Activated effector memory CD4-positive, alpha-beta T cell treated with anti-CD3 and anti-CD28 coated beads, Interleukin-2, amount 50 U/mL, for 16 hours (primary cell): Measurements from ENCODE around the gene DNAH1.

Experiments
- DNase-seq: peaks from one replicate; pipeline ENCODE4 v3.0.0-alpha.2; 2020

Gene DNAH1

DNA sequence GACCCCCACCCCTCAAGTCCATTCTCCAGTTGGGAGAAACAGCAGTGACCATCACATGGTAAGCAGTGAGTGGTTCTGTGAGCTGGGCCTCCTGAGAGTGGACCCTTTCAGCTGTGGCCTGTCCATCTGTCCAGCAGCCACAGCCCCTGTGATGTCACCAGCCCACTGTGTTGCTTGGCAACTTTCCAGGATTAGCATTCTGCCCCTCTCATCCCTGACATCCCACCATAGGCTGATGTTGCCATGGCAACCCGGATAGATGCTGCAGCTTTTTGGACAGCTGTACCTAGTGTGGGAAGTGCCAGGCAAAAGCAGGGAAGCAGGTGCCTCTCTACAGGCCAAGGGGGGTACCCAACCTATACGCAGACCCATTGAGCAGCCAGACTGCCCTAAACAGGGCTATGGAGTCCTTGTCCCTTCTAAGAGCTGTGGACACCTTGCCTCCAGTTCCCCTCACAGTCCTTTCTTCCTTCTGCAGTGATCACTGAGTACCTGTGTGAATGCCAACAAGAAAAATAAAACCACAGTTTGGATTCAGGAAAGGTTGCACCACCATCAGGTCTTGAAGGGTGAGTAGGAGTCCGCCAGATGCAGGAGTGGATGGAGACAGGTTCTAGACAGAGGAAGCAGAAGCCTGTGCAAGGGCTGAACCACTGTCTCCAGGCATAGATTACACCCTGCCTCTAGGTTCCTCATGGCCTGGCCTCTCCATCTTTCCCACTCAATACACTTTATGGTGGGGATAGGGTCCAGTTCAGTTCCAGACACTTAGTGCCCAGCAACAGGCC, at the start of gene DNAH1:
Gene DNAH1 (plus strand): TSS at position 343 of the 788 bp plus-strand sequence. CDS start 6,124 bp downstream, outside the sequence.
- DNase-seq: no peak

DNA sequence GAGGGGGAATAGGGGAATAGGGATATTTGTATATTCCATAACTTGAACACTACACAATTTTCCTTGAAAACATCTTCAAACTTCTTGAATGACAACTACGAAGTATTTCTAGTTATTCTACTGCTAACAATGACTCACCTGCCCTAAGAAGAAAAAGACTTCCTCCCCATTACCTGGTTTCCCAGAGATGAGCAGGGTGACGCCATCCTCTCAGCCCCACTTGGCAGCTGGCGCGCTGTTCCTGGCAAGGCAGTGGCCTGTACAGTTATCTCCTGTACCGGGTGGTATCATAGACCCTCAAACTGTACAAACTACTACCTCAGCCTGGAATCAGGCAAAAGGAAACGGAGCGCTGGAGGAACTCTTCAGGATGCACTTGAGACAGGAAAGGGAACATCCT, 48.1 kb upstream of the DNAH1 start:
- DNase-seq: peak; percentile 82

DNA sequence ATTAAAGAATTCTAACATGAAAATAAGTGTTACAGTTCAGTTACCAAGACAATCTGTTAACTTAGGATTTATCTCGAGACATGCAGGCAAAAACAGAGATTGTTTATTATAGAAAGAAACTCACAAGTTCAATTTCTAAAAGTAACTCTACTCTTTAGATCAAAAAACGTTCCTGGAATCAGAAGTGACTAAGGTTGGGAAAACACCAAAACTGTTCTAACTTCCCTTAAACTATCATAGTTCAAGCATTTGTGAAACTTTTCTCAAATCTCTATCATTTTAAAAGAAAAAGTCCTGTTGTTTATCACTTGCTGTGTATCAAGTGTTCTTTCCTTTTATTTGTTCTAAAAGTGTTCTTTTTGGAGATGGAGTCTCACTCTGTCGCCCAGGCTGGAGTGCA, 46.3 kb upstream of the DNAH1 start:
- no peak for DNase-seq

DNA sequence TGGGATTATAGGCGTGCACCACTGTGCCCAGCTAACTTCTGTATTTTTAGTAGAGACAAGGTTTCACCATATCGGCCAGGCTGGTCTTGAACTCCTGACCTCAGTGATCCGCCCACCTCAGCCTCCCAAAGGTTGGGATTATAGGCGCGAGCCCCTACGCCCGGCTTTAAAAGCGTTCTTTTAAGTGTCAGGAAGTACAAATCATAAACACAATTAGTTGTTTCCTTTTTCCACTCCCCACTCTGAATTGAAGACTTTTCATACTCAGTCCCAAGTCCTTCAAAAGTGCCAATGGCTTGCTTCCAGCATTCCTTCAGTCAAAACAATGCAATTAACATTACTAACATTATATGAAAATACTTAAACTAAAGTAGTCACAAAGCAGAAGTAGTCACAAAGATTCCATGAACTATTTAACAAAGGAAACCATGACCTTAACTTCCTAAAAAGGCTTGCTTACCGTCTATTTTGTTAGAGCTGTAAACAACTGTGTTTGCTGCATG, 45.8 kb upstream of the DNAH1 start:
- DNase-seq: no peak

DNA sequence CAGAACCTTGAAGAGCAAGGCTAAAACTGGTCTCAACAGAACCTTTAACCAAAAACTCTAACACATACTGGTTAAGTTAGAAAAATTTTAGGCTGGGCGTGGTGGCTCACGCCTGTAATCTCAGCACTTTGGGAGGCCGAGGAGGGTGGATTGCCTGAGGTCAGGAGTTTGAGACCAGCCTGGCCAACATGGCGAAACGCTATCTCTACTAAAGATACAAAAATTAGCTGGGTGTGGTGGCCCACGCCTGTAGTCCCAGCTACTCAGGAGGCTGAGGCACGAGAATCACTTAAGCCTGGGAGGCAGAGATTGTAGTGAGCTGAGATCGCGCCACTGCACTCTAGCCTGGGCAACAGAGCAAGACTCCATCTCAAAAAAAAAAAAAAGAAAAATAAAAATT, 43.9 kb upstream of the DNAH1 start:
- peak; percentile 58 for DNase-seq

DNA sequence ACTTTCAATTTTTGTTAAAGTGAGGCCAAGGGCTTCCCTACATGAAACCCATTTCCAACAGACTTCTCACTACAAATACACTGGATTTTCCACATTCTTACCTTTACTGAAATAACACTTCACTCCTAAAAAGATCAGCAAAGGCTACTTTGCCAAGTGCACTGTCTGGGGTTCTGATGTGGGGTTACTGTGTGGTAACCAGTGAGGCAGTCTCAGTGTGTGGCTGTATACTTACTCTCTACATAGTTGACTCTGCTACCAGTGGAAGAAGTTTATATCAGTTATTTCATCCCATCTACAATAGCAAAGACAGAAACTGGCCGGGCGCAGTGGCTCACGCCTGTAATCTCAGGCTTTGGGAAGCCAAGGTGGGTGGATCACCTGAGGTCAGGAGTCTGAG, 43.3 kb upstream of the DNAH1 start:
- peak; percentile 58 for DNase-seq

DNA sequence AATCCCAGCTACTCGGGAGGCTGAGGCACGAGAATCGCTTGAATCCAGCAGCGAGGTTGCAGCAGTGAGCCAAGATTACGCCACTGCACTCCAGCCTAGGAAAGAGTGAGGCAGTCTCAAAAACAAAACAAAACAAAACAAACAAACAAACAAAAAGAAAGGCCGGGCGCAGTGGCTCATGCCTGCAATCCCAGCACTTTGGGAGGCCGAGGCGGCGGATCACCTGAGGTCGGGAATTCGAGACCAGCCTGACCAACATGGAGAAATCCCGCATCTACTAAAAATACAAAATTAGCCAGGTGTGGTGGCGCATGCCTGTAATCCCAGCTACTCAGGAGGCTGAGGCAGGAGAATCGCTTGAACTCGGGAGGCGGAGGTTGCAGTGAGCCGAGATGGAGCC, 41.3 kb upstream of the DNAH1 start:
- DNase-seq: peak; percentile 55

DNA sequence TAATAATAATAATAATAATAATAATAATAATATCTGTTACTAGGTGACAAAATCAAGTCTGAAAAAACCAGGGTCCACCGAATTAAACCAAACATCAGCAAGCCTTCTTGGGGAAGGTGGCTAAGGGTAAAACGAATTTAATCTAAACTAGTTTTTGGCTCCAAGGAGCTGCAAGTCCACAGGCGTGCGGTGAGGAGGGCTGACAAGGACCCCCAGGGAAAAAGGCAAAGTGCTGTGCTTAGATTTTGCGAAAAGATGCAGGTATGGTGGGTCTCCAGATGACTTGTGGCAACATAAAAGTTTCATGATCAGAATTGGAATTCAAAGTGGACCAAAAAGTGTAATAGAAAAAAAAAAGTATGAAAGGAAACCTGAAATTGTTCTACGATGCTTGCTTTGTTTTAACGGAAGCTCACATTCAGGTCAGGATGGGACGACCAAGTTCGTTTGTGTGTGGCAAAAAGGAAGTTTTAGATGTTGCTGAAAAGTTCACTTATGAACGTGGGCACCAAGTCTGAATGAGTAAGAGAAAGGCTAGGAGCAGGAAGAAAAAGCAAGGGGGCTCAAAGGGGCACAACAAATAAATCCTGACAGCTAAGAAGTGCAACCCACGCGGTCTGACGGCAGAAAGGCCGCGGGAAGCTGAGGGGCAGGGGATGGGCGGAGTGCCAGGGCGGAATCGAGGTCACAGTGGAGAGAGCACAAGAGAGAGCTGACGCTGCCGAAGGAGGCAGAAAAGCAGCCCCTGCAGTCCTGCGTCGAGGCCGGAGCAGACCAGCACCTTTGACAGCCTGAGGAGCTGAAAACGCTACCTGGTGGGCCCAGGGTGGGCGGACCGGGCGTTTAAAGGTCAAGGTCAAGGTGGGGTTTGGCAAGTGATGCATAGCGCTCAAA, 38.8 kb upstream of the DNAH1 start:
- peak; percentile 90 for DNase-seq

DNA sequence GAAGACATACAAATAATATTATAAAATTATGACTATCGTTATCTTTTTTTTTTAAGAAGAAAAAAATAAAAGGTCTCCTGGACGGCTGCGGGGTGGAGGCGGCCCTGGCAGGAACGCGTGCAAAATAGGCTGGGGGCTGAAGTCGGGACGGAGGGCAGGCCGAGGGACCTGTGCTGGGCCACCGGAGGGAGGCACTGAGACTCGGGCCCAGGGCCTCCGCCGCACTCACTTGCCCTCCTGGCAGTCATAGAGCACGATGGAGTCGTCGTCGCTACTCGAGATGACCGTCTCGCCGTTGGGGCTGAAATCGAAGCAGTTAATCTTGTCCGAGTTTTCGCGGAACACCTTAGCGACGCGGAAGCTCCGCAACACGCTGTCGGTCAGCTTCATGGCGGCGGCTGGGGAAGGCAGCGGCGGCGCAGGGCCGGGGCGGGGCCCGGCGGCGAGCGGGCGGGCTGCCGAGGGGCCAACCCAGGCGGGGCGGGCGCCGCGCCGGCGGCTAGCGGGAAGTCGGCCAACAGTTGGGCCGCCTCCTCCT, 38.1 kb upstream of the DNAH1 start:
- DNase-seq: peak; percentile 90

DNA sequence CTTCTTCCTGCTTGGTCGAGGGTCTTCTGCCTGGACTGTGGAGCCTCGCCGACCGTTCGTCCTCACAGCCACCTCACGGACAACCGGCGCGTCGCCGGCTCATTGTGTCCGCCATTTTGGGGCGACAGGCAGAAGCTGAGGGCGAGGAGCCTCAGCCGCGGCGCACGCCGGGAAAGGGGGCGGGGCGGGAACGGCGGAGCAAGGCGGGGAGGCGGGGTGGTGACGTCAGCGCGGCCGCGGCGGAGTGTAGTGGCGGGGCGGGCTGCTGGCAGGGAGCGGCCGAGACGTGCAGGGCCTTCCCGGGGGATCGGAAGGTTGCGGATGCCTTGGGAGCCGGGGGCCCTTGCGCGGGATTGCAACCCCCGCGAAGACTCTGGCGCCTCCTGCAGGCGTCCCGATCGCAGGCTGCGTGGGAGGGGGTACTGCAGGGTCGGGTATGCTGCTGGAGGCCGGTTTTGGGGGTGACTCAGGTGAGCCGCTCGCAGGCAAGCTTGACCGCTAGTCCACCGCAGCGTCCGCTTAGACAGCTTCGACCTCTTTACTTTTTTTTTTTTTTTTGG, 37.5 kb upstream of the DNAH1 start, which contains the start of gene WDR82:
Gene WDR82 (minus strand): TSS at position 140 of the 560 bp plus-strand sequence. CDS start 288 bp downstream, outside the sequence.
- DNase-seq: peak; percentile 99

DNA sequence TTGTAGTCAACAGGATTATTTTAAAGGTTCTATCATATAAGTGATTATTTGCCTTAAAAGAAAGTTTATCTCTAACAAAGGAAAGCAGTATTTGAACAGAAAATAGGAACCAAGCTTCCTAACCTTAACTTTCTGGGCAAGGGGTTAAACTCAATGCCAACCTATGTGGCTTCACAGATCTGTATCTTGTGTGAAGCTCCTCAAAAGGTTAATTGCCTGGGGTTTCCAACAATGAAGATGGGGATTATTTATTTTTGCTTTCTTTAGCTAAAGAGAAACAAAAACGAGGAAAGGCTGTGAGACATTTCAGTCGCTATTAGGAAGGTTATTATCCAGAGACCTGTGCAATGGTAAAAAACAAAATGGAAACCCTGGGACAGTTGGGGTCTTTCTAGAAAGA, 36.5 kb upstream of the DNAH1 start:
- no peak for DNase-seq

DNA sequence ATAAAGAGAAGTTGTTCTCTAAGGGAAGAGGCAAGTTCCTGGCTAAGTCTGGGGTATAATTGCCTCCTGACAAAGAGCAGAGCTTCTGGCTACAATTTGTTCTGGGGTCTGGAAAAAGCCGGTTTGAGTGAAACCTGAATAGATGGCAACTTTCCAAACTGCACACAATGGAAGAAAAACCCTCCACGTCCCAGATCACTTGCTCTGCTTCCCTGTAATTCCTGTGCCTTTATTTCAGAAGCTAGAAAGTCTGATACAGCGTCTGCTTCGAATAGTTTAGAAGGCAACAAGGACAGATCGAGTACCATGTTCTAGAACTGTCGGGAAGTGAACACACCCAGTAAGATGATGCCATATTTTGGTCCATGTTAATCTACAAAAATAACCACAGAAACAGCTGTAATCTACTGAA, 36.1 kb upstream of the DNAH1 start:
- no peak for DNase-seq

DNA sequence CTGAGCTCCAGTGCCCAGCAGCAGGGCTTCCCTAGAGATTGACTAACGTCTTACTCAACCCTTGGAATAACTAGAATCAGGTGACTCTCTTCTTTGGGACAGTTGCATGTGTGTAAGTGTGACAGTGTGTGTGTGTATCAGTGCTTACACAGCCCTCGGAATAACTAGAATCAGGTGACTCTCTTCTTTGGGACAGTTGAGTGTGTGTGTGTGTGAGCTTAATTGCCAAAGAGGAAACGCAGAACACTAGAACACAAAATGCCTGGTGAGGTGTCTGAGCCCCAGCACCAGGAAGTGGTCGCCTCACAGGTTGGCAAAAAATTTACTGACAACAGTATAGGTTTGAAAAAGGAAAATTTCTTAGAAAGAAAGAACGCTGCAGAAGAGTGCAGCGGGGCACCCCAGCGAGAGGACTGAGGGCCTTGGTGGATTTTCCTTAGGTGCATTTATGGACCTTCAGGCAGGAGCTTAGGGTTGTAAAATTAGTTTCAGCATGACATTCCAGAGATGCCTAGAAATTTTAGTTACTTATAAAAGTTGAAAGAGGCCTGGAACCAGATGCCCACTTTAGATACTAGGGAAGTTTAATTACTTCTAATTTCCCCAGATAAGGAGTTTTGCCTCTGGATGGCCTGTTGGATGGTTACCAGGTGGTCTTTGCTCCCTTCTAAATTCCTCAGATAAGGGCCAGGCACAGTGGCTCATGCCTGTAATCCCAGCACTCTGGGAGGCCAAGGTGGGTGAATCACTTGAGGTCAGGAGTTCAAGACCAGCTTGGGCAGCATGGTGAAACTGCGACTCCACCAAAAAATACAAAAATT, 33.9 kb upstream of the DNAH1 start:
- DNase-seq: peak; percentile 71

DNA sequence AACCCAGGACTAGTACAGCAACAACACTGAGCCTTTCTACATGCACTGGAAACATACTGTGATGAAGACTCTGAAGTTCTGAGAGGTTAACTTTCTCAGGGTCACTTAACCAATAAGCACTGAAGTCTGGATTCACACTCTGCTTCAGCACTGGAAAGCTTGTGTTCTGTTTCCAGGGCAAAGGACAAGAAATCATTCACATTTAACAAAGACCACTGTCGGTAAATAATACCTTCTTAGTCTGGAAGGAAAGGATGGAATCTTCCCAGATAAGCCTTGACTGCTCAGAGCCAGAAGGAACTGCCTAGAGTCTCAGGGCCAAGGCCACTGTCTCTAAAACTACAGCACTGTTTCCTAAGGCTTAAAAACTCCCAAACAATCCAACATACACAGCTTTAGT, 32.8 kb upstream of the DNAH1 start:
- peak; percentile 27 for DNase-seq

DNA sequence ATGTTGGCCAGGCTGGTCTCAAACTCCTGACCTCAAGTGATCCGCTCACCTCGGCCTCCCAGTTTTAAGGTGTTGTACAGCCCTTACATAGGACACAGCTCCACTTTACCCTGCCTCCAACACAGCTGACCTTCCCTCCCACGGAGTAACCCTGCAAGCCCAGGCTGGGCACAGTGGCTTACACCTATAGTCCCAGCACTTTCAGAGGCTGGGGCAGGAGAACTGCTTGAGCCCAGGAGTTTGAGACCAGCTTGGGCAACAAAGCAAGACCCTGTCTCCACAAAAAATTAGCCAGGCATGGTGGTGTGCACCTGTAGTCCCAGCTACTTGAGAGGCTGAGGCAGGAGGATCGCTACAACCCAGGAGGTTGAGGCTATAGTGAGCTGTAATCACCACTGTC, 32.1 kb upstream of the DNAH1 start:
- DNase-seq: peak; percentile 52

DNA sequence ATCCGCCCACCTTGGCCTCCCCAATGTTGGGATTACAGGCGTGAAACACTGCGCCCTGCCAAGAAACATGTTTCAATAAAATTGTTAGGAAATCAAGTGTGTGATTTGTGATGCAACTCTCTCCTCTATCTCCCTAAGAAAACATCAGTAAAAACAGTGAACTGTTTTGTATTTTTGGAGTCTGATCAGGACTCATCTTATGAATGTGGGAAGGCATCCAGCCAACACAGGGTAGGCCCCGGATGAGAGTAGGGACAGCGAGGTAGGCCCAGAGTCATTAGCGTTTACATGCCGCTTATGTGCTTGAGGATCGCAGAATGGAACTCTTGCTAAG, 29.4 kb upstream of the DNAH1 start:
- no peak for DNase-seq

DNA sequence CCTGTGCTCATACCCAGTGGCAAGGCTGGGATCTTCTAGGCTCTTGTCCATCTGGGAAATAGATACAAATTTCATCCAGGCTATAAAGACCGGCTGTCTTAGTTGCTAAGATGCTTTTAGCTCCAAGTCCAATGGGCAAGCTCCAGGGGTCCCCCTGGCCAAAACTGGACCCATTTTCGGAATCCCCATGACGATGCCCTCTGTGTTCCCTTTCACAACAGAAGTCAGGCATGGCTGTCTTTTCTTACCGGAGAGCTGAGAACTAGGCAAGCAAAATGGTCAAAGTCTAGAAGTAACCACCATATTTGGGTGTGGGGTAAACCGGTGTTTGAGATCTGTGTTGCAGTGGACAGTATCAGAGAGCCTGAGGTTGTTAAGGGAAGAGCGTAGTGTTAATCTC, 27.4 kb upstream of the DNAH1 start:
- no peak for DNase-seq

DNA sequence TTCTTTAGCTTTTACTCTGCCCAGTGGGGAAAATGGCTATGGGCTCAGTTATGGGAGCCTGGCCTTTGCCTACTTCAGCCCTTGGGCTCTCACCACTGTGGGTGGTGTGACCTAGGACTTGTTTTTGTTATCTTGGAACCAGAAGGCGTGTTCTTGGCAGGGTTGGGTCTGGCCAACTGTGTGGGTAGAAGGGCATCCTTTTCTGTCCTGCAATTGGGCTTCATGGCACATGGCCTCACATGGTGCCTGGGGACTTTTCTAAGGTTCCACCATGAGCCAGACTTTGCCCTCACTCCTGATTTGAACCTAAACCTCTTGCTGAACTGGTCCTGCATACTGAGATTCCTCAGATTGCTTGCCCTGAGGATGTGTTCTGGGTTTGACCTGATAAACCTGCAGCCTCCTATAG, 26.8 kb upstream of the DNAH1 start:
- DNase-seq: no peak

DNA sequence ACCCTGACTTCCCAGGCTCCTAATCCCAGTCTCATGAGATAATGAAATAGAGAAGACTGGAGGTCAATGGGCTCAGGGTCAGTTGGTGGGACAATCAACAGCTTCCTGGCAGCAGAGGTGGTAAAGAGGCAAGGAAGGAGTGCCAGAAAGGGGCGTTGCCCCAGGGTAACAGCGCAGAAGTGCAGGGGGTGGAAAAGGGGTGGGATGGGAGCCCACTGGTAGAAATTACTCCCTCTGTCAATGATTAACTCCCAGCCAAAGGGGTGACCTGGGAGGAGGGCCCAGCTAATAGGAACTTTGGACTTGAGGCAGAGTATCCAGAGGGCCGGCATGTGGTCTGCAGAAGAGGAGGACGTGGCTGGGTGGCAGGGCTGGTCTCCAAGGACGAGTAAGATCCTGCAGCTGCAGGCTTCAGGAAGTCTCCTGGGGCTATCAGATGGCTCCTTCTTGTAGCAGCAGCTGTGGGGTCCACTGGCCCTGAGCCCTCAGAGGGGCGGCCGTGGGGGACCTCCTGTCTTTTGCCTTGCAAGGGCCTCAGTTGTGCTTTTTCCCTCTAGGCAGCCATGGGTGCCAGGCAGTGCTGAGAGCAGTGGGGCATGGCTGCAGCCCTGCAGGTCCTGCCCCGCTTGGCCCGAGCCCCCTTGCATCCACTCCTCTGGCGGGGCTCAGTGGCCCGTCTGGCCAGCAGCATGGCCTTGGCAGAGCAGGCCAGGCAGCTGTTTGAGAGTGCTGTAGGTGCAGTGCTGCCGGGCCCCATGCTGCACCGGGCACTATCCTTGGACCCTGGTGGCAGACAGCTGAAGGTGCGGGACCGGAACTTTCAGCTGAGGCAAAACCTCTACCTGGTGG, 26.1 kb upstream of the DNAH1 start:
- no peak for DNase-seq

DNA sequence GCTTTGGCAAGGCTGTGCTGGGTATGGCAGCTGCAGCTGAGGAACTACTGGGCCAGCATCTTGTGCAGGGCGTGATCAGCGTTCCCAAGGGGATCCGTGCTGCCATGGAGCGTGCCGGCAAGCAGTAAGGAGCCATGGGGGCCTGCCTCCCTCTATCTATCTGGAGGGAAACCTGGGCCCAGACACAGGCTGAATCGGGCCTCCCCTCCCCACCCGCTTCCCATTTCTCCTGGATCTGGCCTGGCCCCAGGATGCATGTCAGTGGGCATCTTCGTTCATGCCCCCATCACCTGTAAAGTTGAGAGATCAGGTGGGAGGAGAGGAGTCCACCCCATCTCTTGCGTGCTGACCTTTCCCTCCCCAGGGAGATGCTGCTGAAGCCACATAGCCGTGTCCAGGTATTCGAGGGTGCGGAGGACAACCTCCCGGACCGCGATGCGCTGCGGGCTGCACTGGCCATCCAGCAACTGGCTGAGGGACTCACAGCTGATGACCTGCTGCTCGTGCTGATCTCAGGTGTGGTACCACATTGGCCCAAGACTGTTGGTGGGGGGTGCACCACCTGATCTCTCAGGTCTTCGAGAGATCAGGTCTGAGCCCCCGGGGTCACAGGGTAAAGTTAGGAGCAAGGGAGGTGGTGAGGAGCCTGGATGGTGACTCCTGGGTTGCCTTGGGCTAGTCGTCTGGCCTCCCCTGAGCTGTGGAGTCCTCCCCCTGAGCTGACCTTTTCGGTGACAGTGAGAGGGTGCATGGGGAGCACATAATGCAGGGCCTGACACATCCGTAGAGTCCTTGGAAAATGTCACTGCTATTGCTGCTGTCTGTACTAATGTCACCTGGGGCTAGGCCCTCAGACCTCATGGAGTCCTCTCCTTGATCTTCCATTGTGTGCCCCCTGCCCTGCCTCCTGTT, 25.3 kb upstream of the DNAH1 start:
- DNase-seq: no peak
